Measurements from ENCODE around the gene ZCCHC8.
A peak's percentile ranks its signal among the peaks of the same experiment; 100 is the strongest.

DNA sequence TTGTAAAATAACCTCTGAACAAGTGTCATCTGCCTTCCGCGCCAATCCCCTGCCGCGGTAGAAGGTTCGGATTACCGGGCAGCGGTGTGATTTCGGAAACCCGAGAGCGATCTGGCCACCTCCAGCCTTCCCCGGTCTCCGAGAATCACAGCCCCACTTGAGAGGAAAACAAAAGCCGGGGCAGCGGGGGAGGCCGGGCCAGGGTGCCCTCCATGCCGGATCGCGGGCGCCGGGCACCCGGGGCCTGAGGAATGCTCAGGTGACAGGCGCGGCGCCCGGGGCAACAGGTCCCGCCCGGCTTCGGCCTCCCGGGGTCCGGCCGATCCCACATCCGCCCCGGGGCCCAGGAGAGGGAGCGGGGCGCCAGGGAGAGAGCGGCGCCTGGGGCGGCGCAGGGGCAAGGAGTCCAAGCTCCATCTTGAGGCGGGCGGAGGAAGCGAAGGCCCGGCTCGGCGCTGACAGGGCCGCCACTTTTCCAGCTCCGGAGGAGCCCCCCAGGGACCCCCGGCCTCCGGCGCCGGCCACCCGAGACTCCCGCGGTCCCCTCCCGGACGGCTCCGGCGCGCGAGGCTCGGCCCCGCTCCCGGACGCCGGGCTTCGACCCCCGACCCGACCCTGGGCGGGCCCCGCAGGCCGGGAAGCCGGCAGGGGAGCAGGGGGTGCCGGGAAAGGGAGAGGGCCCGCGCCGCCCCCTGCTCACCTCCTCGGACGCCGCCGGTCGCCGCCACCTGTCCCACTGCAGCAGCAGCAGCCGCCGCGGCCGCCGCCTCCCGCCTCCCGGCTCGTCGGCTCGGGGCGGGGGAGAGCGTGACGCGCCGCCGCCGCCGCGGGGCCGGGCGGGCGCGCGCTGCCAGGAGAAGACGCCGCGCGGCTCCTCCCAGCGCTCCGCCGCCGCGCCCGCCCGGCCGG lies 78.7 kb downstream of the ZCCHC8 start, which contains the start of gene CLIP1:
- TF ChIP-seq SP1 (IDR thresholded peaks at IDR 0.05; ENCODE audit: low read depth) (no peak), EZH2 (IDR thresholded peaks at IDR 0.05) (no peak), POLR2AphosphoS5 (IDR thresholded peaks at IDR 0.05; ENCODE audit: low read depth, low read length) (peak; percentile 30), EZH2phosphoT487 (IDR thresholded peaks at IDR 0.05; ENCODE audit: borderline replicate concordance) (no peak), POLR2A (IDR thresholded peaks at IDR 0.05; ENCODE audit: borderline replicate concordance, extremely low read depth, insufficient read depth, insufficient read length) (peak; percentile 28), ZFX (IDR thresholded peaks at IDR 0.05) (peak; percentile 90), SRF (IDR thresholded peaks at IDR 0.05; ENCODE audit: low read depth) (no peak), EGR1 (IDR thresholded peaks at IDR 0.05; ENCODE audit: low read depth) (no peak)
- TF ChIP-seq, protein P1, sequence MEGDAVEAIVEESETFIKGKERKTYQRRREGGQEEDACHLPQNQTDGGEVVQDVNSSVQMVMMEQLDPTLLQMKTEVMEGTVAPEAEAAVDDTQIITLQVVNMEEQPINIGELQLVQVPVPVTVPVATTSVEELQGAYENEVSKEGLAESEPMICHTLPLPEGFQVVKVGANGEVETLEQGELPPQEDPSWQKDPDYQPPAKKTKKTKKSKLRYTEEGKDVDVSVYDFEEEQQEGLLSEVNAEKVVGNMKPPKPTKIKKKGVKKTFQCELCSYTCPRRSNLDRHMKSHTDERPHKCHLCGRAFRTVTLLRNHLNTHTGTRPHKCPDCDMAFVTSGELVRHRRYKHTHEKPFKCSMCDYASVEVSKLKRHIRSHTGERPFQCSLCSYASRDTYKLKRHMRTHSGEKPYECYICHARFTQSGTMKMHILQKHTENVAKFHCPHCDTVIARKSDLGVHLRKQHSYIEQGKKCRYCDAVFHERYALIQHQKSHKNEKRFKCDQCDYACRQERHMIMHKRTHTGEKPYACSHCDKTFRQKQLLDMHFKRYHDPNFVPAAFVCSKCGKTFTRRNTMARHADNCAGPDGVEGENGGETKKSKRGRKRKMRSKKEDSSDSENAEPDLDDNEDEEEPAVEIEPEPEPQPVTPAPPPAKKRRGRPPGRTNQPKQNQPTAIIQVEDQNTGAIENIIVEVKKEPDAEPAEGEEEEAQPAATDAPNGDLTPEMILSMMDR (IDR thresholded peaks at IDR 0.05 in 2 of 3, conservative IDR thresholded peaks at IDR 0.05 in 1 of 3; ENCODE audit: borderline replicate concordance in 1 of 3, insufficient read depth in 1 of 3, low read depth in 2 of 3, low read length in 2 of 3) = 0 out of 6 replicates have a peak, but pooled peaks have one; percentile 7 to 21 (median 20)

Measured in HCT116 (cell line).